HL-60 (cell line): ENCODE results near the gene MFAP3L.

Experiments
- CTCF ChIP-seq: IDR thresholded peaks from one replicate; pipeline ENCODE4 v1.5.1; 2011; ENCODE audit warnings: low read length, control low read depth, inconsistent platforms; ENCODE audit not compliant: insufficient read depth
- GABPA ChIP-seq: IDR thresholded peaks from 2 replicates; pipeline ENCODE4 v1.6.1; 2012; ENCODE audit warnings: low read depth
- POLR2AphosphoS5 ChIP-seq: IDR thresholded peaks from 2 replicates; pipeline ENCODE4 v1.6.1; 2012; ENCODE audit warnings: low read depth
- SPI1 ChIP-seq: IDR thresholded peaks from 2 replicates; pipeline ENCODE4 v1.6.1; 2012; ENCODE audit warnings: low read depth, mild to moderate bottlenecking, borderline replicate concordance
- TF ChIP-seq, protein P1 (sequence below): IDR thresholded peaks from 2 replicates; pipeline ENCODE4 v1.6.1; 2012; ENCODE audit warnings: low read depth; ENCODE audit not compliant: insufficient replicate concordance

DNA sequence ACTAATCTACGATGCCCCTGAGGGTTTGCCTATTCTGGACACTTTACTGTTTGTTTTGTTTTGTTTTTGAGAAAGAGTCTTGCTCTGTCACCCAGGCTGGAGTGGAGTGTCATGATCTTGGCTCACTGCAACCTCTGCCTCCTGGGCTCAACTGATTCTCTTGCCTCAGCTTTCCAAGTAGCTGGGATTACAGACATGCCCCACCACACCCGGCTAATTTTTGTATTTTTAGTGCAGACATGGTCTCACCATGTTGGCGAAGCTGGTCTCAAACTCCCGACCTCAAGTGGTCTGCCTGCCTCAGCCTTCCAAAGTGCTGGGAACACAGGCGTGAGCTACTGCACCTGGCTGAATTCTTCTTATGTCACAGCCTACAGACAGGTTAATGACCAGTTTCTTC, 70.7 kb downstream of the MFAP3L start:
- TF ChIP-seq CTCF (no peak), POLR2AphosphoS5 (no peak), SPI1 (no peak), GABPA (no peak)
- TF ChIP-seq, protein P1, sequence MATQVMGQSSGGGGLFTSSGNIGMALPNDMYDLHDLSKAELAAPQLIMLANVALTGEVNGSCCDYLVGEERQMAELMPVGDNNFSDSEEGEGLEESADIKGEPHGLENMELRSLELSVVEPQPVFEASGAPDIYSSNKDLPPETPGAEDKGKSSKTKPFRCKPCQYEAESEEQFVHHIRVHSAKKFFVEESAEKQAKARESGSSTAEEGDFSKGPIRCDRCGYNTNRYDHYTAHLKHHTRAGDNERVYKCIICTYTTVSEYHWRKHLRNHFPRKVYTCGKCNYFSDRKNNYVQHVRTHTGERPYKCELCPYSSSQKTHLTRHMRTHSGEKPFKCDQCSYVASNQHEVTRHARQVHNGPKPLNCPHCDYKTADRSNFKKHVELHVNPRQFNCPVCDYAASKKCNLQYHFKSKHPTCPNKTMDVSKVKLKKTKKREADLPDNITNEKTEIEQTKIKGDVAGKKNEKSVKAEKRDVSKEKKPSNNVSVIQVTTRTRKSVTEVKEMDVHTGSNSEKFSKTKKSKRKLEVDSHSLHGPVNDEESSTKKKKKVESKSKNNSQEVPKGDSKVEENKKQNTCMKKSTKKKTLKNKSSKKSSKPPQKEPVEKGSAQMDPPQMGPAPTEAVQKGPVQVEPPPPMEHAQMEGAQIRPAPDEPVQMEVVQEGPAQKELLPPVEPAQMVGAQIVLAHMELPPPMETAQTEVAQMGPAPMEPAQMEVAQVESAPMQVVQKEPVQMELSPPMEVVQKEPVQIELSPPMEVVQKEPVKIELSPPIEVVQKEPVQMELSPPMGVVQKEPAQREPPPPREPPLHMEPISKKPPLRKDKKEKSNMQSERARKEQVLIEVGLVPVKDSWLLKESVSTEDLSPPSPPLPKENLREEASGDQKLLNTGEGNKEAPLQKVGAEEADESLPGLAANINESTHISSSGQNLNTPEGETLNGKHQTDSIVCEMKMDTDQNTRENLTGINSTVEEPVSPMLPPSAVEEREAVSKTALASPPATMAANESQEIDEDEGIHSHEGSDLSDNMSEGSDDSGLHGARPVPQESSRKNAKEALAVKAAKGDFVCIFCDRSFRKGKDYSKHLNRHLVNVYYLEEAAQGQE, result no peak
